Activated CD8-positive, alpha-beta T cell treated with anti-CD3 and anti-CD28 coated beads for 36 hours (primary cell): Measurements from ENCODE around the gene SCLY. TPM values are rescaled to one million over a fixed set of nuclear protein-coding genes. Genes with fewer than 3 reads are reported as not detected.

Experiments
- ATAC-seq: fragments of 200-7000 bp; cut with Tn5 transposase; one replicate; pipeline ENCODE4 v1.10.0; 2021; ENCODE audit warnings: mild to moderate bottlenecking, moderate library complexity
- CTCF ChIA-PET: fragments of 350-600 bp; sonication (Branson Sonifier 250); formaldehyde crosslinking; loops from one replicate; lab custom pipeline; 2021; ENCODE audit warnings: antibody characterized with exemption; lab: Charles Lee
- POLR2A ChIA-PET: fragments of 350-600 bp; sonication (Branson Sonifier 250); formaldehyde crosslinking; loops from one replicate; lab custom pipeline; 2021; ENCODE audit warnings: antibody characterized with exemption; lab: Charles Lee
- DNase-seq: peaks from one replicate; pipeline ENCODE4 v3.0.0-alpha.2; 2020
- H3K27ac Mint-ChIP-seq: one replicate; pipeline ENCODE4 v1.8.0; 2021; ENCODE audit warnings: mild to moderate bottlenecking, mixed read lengths
- H3K27me3 Mint-ChIP-seq: one replicate; pipeline ENCODE4 v1.8.0; 2021; ENCODE audit warnings: mixed read lengths
- H3K36me3 Mint-ChIP-seq: one replicate; pipeline ENCODE4 v1.8.0; 2021; ENCODE audit warnings: low read depth, mixed read lengths
- H3K4me1 Mint-ChIP-seq: one replicate; pipeline ENCODE4 v1.8.0; 2021; ENCODE audit warnings: low read depth, mixed read lengths
- H3K4me3 Mint-ChIP-seq: one replicate; pipeline ENCODE4 v1.8.0; 2021; ENCODE audit warnings: mild to moderate bottlenecking, moderate library complexity, mixed read lengths
- H3K9me3 Mint-ChIP-seq: one replicate; pipeline ENCODE4 v1.8.0; 2021; ENCODE audit warnings: mixed read lengths
- intact Hi-C: fragments of 100-400 bp; cut with micrococcal nuclease; formaldehyde crosslinking; loops from one replicate; pipeline ENCODE4 v1.10.0; 2022
- total RNA-seq, 2 experiments: library from RNA; stranded (reverse); gene quantifications; one replicate each; pipeline ENCODE4 v1.2.3, GENCODE V29; 2021
- TF ChIP-seq, protein P1 (sequence below): fragments of 200-600 bp; IDR thresholded peaks from one replicate; pipeline ENCODE4 v1.8.0; 2022; ENCODE audit warnings: antibody characterized with exemption, mild to moderate bottlenecking

Gene SCLY
- total RNA-seq, 2 experiments from 2014 or later, result 77.9 to 93.2 TPM

DNA sequence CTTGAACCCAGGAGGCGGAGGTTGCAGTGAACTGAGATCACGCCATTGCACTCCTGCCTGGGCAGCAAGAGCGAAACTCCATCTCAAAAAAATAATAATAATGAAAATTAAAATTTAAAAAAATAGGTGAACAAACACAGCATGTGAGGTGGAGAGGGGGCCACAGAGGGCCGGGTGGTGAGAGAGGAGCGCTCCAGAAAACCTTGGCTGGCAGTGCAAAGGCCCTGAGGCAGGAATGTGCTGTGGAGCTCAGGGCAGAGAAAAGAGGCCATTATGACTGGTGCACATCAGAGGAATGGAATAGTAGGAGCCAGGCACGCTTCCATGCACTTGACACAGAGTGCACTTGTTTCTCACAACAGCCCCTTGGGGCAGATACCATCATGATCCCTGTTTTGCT is 21.6 kb upstream of the SCLY start:
- TF ChIP-seq, protein P1, sequence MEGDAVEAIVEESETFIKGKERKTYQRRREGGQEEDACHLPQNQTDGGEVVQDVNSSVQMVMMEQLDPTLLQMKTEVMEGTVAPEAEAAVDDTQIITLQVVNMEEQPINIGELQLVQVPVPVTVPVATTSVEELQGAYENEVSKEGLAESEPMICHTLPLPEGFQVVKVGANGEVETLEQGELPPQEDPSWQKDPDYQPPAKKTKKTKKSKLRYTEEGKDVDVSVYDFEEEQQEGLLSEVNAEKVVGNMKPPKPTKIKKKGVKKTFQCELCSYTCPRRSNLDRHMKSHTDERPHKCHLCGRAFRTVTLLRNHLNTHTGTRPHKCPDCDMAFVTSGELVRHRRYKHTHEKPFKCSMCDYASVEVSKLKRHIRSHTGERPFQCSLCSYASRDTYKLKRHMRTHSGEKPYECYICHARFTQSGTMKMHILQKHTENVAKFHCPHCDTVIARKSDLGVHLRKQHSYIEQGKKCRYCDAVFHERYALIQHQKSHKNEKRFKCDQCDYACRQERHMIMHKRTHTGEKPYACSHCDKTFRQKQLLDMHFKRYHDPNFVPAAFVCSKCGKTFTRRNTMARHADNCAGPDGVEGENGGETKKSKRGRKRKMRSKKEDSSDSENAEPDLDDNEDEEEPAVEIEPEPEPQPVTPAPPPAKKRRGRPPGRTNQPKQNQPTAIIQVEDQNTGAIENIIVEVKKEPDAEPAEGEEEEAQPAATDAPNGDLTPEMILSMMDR, result no peak
- H3K36me3 Mint-ChIP-seq, result peaks cover 50% of the 10 kb centered on the region
- no peaks in the 10 kb centered on the region for H3K27me3 Mint-ChIP-seq
- intact Hi-C loops, result no loop called here
- peak overlapping the region; percentile 42 for H3K27ac Mint-ChIP-seq
- no peaks in the 10 kb centered on the region for H3K9me3 Mint-ChIP-seq
- CTCF ChIA-PET, result no interaction called here
- DNase-seq (no peak), ATAC-seq (no peak)
- no peaks in the 10 kb centered on the region for H3K4me1 Mint-ChIP-seq
- POLR2A ChIA-PET, result no interaction called here
- H3K4me3 Mint-ChIP-seq, result no peak overlapping the region

DNA sequence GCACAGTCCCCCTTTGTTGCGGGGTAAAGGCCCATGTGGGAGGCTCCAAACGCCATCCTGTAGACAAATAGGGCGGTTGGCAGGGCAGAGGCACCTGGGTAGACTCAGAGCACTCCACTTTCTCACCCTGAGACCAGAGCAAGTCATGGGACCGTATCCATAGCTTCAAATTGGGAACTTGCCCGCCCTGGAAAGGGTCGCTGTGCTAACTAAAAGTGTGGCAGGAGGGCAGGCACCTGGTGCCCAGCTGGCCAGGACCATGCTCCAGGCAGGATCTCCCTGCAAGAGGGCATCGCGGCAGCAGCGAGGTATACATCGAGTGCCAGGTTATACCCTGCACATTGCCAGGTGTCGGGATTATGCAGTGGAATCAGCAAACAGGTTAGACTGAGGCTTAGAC is 20.8 kb upstream of the SCLY start:
- CTCF ChIA-PET, result interaction anchor here (2.0 kb wide), 1 partner anchor 117 kb away, joined by 4 read pairs; no protein-coding TSS in a partner anchor
- H3K36me3 Mint-ChIP-seq, result peaks cover 49% of the 10 kb centered on the region
- intact Hi-C loops, result no loop called here
- no peak for ATAC-seq
- H3K9me3 Mint-ChIP-seq, result no peaks in the 10 kb centered on the region
- H3K4me1 Mint-ChIP-seq, result no peaks in the 10 kb centered on the region
- no peak overlapping the region for H3K4me3 Mint-ChIP-seq
- POLR2A ChIA-PET, result no interaction called here
- H3K27me3 Mint-ChIP-seq, result no peaks in the 10 kb centered on the region
- DNase-seq, result no peak
- H3K27ac Mint-ChIP-seq, result no peak overlapping the region
- TF ChIP-seq, protein P1, result no peak

DNA sequence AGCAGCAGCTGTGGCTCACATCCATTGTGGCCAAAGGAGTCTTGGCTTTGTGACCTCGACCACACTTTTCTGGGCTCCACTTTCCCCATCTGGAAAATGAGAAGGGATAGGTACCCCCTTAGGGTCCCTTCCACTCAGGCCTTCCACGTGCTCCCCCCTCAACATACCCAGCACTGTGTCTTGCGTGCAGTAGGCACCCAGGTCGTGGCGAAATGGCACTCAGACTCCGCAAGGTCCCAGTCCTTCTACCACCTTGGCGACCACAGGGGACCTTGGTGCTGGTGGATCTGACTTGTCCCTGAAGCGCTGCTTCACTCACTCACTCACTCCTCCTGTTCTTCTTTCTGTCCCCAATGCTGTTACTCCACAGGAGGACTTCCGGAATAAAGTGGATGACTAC is 19.9 kb upstream of the SCLY start:
- Mint-ChIP-seq H3K27me3 (no peaks in the 10 kb centered on the region), H3K4me3 (no peak overlapping the region), H3K9me3 (no peaks in the 10 kb centered on the region), H3K27ac (no peak overlapping the region), H3K4me1 (no peaks in the 10 kb centered on the region), H3K36me3 (peaks cover 49% of the 10 kb centered on the region)
- TF ChIP-seq, protein P1, result no peak
- intact Hi-C loops, result no loop called here
- ChIA-PET CTCF (interaction anchor here (2.0 kb wide), 1 partner anchor 118 kb away, joined by 4 read pairs; no protein-coding TSS in a partner anchor), POLR2A (no interaction called here)
- DNase-seq (no peak), ATAC-seq (no peak)

DNA sequence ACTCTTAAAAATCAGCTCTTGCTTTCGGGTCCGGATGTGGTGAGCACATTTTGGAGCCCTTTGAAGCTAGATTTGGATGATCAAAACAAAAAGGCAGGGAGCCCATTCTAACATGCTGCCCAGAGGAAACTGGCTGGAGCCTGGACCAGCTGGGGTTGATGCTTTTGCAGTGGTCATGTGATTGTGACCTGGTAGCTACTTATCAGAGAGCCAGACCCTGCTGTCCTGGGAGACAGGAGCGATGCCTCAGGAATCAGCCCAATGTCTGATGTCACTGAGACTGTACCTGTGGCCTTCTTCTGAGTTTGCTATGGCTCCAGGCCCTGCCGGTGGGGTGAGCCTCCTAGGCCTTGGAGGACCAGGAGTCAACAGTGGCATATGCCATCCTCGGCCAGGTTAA is 18.7 kb upstream of the SCLY start:
- no peaks in the 10 kb centered on the region for H3K27me3 Mint-ChIP-seq
- H3K4me1 Mint-ChIP-seq, result no peaks in the 10 kb centered on the region
- POLR2A ChIA-PET, result interaction anchor here (0.6 kb wide), 1 partner anchor 27 kb away, joined by 4 read pairs; no protein-coding TSS in a partner anchor
- no peak overlapping the region for H3K27ac Mint-ChIP-seq
- CTCF ChIA-PET, result interaction anchor here (1.6 kb wide), 1 partner anchor 101 kb away, joined by 3 read pairs; no protein-coding TSS in a partner anchor
- peaks cover 2% of the 10 kb centered on the region for H3K9me3 Mint-ChIP-seq
- peaks cover 55% of the 10 kb centered on the region for H3K36me3 Mint-ChIP-seq
- no peak overlapping the region for H3K4me3 Mint-ChIP-seq
- ATAC-seq (no peak), DNase-seq (no peak)
- intact Hi-C loops, result no loop called here
- TF ChIP-seq, protein P1, result no peak

DNA sequence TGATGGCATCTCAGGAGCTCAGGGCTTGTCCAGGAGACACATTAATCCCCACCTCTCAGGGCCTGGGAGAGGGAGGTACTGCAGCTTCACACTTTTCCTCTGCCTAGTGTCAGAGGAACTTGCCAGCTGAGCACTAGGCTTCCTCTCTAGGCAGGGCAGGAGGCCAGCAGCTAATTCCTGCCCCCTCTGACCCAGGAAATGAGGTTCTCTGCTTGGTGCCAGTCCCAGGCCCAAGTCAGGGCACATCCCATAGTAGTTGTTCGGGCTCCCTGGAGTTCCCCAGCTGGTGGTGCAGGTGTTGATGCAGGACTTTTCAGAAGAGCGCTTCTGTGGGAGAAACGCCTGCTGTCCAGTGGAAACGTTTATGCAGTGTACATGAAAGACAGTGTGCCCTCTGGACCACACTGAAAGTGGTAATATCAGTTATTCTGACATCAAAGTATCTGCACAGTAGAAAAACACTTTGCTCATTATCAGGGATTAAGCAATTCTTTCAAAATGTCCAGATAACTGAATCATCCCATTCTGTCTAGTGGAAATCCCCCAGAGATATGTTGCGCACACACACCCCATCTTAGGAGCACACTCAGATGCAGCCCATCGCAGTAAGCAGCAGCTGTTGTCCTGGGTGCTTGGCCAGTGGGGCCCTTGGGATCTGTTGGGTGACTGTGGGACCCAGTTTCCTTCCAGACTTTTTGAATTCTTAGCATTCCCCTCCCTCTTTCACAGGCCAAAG is 17.8 kb upstream of the SCLY start:
- ATAC-seq, result no peak
- TF ChIP-seq, protein P1, result no peak
- Mint-ChIP-seq H3K27me3 (no peaks in the 10 kb centered on the region), H3K36me3 (peaks cover 53% of the 10 kb centered on the region), H3K9me3 (peaks cover 8% of the 10 kb centered on the region), H3K27ac (peak overlapping the region; percentile 47), H3K4me1 (no peaks in the 10 kb centered on the region), H3K4me3 (no peak overlapping the region)
- POLR2A ChIA-PET, result interaction anchor here (0.9 kb wide), 2 partner anchors 10 to 44 kb away, joined by 3 read pairs; no protein-coding TSS in a partner anchor
- intact Hi-C loops, result no loop called here
- no peak for DNase-seq
- CTCF ChIA-PET, result interaction anchor here (1.0 to 1.6 kb wide), 2 partner anchors 74 to 102 kb away, joined by 3 read pairs; no protein-coding TSS in a partner anchor
